HCT116 (cell line): ENCODE results near the gene FCRL6. TPM values are rescaled to one million over a fixed set of nuclear protein-coding genes. Genes with fewer than 3 reads are reported as not detected.

ENCODE experiments used
- ATAC-seq: fragments of 200-7000 bp; cut with Tn5 transposase; 2 replicates; pipeline ENCODE4 v1.9.1; 2020; ENCODE audit warnings: mild to moderate bottlenecking, moderate library complexity
- BruUV-seq: library from RNA; stranded (reverse); fragments of 400-500 nt; replicated peaks from 2 replicates; lab custom pipeline; 2021; lab: Mats Ljungman, UMichigan
- CTCF ChIA-PET: fragments of 300-600 bp; sonication (Branson Sonifier 250); formaldehyde crosslinking; loops from one replicate; lab custom pipeline; 2021; ENCODE audit warnings: antibody characterized with exemption; lab: Charles Lee
- POLR2A ChIA-PET: fragments of 300-600, 350-600 bp; sonication (Branson Sonifier 250); formaldehyde crosslinking; loops from one replicate; lab custom pipeline; 2021; ENCODE audit warnings: antibody characterized with exemption; lab: Charles Lee
- RAD21 ChIA-PET, 2 experiments: fragments of 300-600 bp; sonication (Branson Sonifier 250); formaldehyde crosslinking; loops; one replicate each; lab custom pipeline; 2023; ENCODE audit warnings: low total read pairs in 2 of 2; ENCODE audit not compliant: uncharacterized antibody in 2 of 2, unreplicated experiment in 2 of 2, low non-redundant PET in 1 of 2; lab: Charles Lee
- DNase-seq: peaks from one replicate; pipeline ENCODE4 v3.0.0-alpha.2; 2010; ENCODE audit warnings: low read depth, low spot score
- H2AFZ ChIP-seq: fragments of 200-600 bp; shearing (Covaris generic), sonication (generic); 2 replicates; pipeline ENCODE4 v1.6.1; 2017; ENCODE audit warnings: low read depth, mixed run types, mixed read lengths, antibody characterized with exemption, low read length; ENCODE audit not compliant: poor library complexity, severe bottlenecking
- H3K27ac ChIP-seq: 2 replicates; pipeline ENCODE4 v1.5.1; 2012; ENCODE audit warnings: low read depth, low read length
- H3K27me3 ChIP-seq: fragments of 200-600 bp; sonication (generic); 2 replicates; pipeline ENCODE4 v1.6.1; 2016; ENCODE audit warnings: mixed run types, low read length, mixed read lengths; ENCODE audit not compliant: insufficient read depth
- H3K36me3 ChIP-seq, 2 experiments: fragments of 200-500 bp in 1 of 2; fragments of 200-600 bp in 1 of 2; sonication (Bioruptor generic) in 1 of 2; sonication (generic) in 1 of 2; 2 replicates each; pipeline versions ENCODE4 v1.5.1 to v1.6.1; 2014 to 2016; ENCODE audit warnings: low read length in 2 of 2, inconsistent platforms in 1 of 2, mixed read lengths in 1 of 2, mixed run types in 1 of 2; ENCODE audit not compliant: insufficient read depth in 2 of 2, control insufficient read depth in 1 of 2
- H3K4me1 ChIP-seq, 2 experiments: fragments of 200-600 bp in 1 of 2; sonication (generic) in 1 of 2; 2 replicates each; pipeline versions ENCODE4 v1.5.1 to v1.6.1; 2012 to 2017; ENCODE audit warnings: low read length in 2 of 2, inconsistent platforms in 1 of 2, mild to moderate bottlenecking in 1 of 2, mixed read lengths in 1 of 2, mixed run types in 1 of 2, moderate library complexity in 1 of 2; ENCODE audit not compliant: insufficient read depth in 2 of 2, control insufficient read depth in 1 of 2
- H3K4me2 ChIP-seq: fragments of 200-600 bp; sonication (generic); 2 replicates; pipeline ENCODE4 v1.6.1; 2017; ENCODE audit warnings: mixed run types, low read length, mixed read lengths
- H3K4me3 ChIP-seq, 2 experiments: fragments of 200-600 bp in 1 of 2; sonication (generic) in 1 of 2; replicated peaks in 1 of 2; 2 replicates each; pipeline ENCODE4 v1.5.1; 2011 to 2016; ENCODE audit warnings: low read length in 2 of 2, control low read depth in 1 of 2, low read depth in 1 of 2, mild to moderate bottlenecking in 1 of 2, mixed read lengths in 1 of 2, mixed run types in 1 of 2
- H3K79me2 ChIP-seq: fragments of 200-600 bp; sonication (generic); 2 replicates; pipeline ENCODE4 v1.6.1; 2017; ENCODE audit warnings: mild to moderate bottlenecking, mixed run types, low read length, moderate library complexity, mixed read lengths; ENCODE audit not compliant: insufficient read depth
- H3K9ac ChIP-seq: fragments of 200-600 bp; sonication (generic); 2 replicates; pipeline ENCODE4 v1.6.1; 2016; ENCODE audit warnings: low read length, mixed read lengths
- H3K9me2 ChIP-seq: fragments of 200-600 bp; sonication (generic), shearing (Covaris generic); 2 replicates; pipeline ENCODE4 v1.6.1; 2017; ENCODE audit warnings: mixed run types, mild to moderate bottlenecking, moderate library complexity; ENCODE audit not compliant: insufficient read depth
- H3K9me3 ChIP-seq, 2 experiments: fragments of 200-500 bp in 1 of 2; fragments of 200-600 bp in 1 of 2; sonication (Bioruptor generic) in 1 of 2; sonication (generic) in 1 of 2; 2 replicates each; pipeline ENCODE4 v1.6.1; 2014 to 2017; ENCODE audit warnings: low read length in 2 of 2, mixed read lengths in 2 of 2, inconsistent platforms in 1 of 2, low read depth in 1 of 2, mild to moderate bottlenecking in 1 of 2, mixed run types in 1 of 2, moderate library complexity in 1 of 2; ENCODE audit not compliant: control insufficient read depth in 1 of 2, insufficient read depth in 1 of 2
- H4K20me1 ChIP-seq: fragments of 200-600 bp; sonication (generic), shearing (Covaris generic); 2 replicates; pipeline ENCODE4 v1.6.1; 2017; ENCODE audit warnings: mixed run types, mild to moderate bottlenecking, moderate library complexity; ENCODE audit not compliant: insufficient read depth
- CEBPB ChIP-seq: IDR thresholded peaks from 2 replicates; pipeline ENCODE4 v1.6.1; 2012; ENCODE audit warnings: low read depth
- CTCF ChIP-seq, 3 experiments: fragments of 200-600 bp in 1 of 3; sonication (generic) in 1 of 3; IDR thresholded peaks in 2 of 3; conservative IDR thresholded peaks in 1 of 3; 2 replicates each; pipeline ENCODE4 v1.5.1; 2012 to 2017; ENCODE audit warnings: low read depth in 2 of 3, low read length in 2 of 3, antibody characterized with exemption in 1 of 3, borderline replicate concordance in 1 of 3, control low read depth in 1 of 3, mild to moderate bottlenecking in 1 of 3, mixed read lengths in 1 of 3, mixed run types in 1 of 3, moderate library complexity in 1 of 3; ENCODE audit not compliant: insufficient read depth in 1 of 3
- EGR1 ChIP-seq: IDR thresholded peaks from 2 replicates; pipeline ENCODE4 v1.6.1; 2012; ENCODE audit warnings: low read depth
- FOSL1 ChIP-seq: IDR thresholded peaks from 2 replicates; pipeline ENCODE4 v1.6.1; 2012; ENCODE audit warnings: low read depth
- JUND ChIP-seq: IDR thresholded peaks from 2 replicates; pipeline ENCODE4 v1.6.1; 2012
- MAX ChIP-seq: IDR thresholded peaks from 2 replicates; pipeline ENCODE4 v1.6.1; 2012
- POLR2A ChIP-seq: IDR thresholded peaks from 2 replicates; pipeline ENCODE4 v1.7.0; 2011; ENCODE audit warnings: borderline replicate concordance; ENCODE audit not compliant: insufficient read depth, insufficient read length; ENCODE audit errors: extremely low read depth
- RAD21 ChIP-seq: IDR thresholded peaks from 2 replicates; pipeline ENCODE4 v1.6.1; 2012; ENCODE audit warnings: low read depth, mild to moderate bottlenecking
- REST ChIP-seq: IDR thresholded peaks from 2 replicates; pipeline ENCODE4 v1.6.1; 2012; ENCODE audit warnings: low read depth
- SRF ChIP-seq: IDR thresholded peaks from 2 replicates; pipeline ENCODE4 v1.6.1; 2012; ENCODE audit warnings: low read depth
- TCF7L2 ChIP-seq: IDR thresholded peaks from 2 replicates; pipeline ENCODE4 v1.7.0; 2011; ENCODE audit warnings: borderline replicate concordance, inconsistent platforms; ENCODE audit not compliant: insufficient read depth, insufficient read length; ENCODE audit errors: extremely low read depth
- ZFX ChIP-seq: fragments of 450-650 bp; IDR thresholded peaks from 2 replicates; pipeline ENCODE4 v1.6.1; 2017
- intact Hi-C: fragments of 100-400 bp; cut with micrococcal nuclease; formaldehyde crosslinking; loops from 2 replicates; pipeline ENCODE4 v1.10.0; 2022
- total RNA-seq: library from RNA; stranded (reverse); gene quantifications from one replicate; pipeline ENCODE4 v1.2.1, GENCODE V29; 2021; ENCODE audit not compliant: unreplicated experiment

The FCRL6 gene
- total RNA-seq, 1 experiment from 2014 or later: not detected

- TF ChIP-seq REST (no peak), JUND (no peak), FOSL1 (no peak), EGR1 (no peak), CEBPB (no peak), RAD21 (no peak), ZFX (no peak), POLR2A (no peak), SRF (no peak), TCF7L2 (no peak), CTCF (IDR thresholded peaks at IDR 0.05 in 2 of 3, conservative IDR thresholded peaks at IDR 0.05 in 1 of 3; ENCODE audit: borderline replicate concordance in 1 of 3, insufficient read depth in 1 of 3, low read depth in 2 of 3, low read length in 2 of 3) (no peak), MAX (no peak)
- peaks cover 9 to 15% of the 10 kb centered on the region in 2 experiments for H3K4me1 ChIP-seq
- no peak overlapping the region for H3K4me2 ChIP-seq
- H3K4me3 ChIP-seq: no peak overlapping the region
- H3K79me2 ChIP-seq: no peaks in the 10 kb centered on the region
- ATAC-seq (no peak), DNase-seq (no peak)
- intact Hi-C loops: no loop called here
- no TSS peak for BruUV-seq
- no peaks in the 10 kb centered on the region for H3K9me2 ChIP-seq
- ChIA-PET POLR2A (no interaction called here), RAD21 (no interaction called here), CTCF (no interaction called here)
- H3K27me3 ChIP-seq: no peaks in the 10 kb centered on the region; the same call in 1 of the 2 replicates
- H2AFZ ChIP-seq: no peak overlapping the region
- no peak overlapping the region for H3K27ac ChIP-seq
- H3K36me3 ChIP-seq: no peaks in the 10 kb centered on the region
- no peak overlapping the region for H3K9ac ChIP-seq
- H4K20me1 ChIP-seq: no peaks in the 10 kb centered on the region
- H3K9me3 ChIP-seq: no peaks in the 10 kb centered on the region
These were observed 58.3 kb downstream of the FCRL6 start for GRCh38 chr1:159860456-159860855.
